HG02973 (cell line): Measurements from ENCODE around the gene PARVB.

Experiments used
- ATAC-seq: cut with Tn5 transposase; IDR thresholded peaks from one replicate; pipeline ENCODE4 v1.9.1; 2021; ENCODE audit warnings: moderate library complexity; ENCODE audit not compliant: unreplicated experiment

Gene PARVB

GRCh38 chr22:44155115-44155514, 131.0 kb downstream of the PARVB start:
- no peak for ATAC-seq

DNA sequence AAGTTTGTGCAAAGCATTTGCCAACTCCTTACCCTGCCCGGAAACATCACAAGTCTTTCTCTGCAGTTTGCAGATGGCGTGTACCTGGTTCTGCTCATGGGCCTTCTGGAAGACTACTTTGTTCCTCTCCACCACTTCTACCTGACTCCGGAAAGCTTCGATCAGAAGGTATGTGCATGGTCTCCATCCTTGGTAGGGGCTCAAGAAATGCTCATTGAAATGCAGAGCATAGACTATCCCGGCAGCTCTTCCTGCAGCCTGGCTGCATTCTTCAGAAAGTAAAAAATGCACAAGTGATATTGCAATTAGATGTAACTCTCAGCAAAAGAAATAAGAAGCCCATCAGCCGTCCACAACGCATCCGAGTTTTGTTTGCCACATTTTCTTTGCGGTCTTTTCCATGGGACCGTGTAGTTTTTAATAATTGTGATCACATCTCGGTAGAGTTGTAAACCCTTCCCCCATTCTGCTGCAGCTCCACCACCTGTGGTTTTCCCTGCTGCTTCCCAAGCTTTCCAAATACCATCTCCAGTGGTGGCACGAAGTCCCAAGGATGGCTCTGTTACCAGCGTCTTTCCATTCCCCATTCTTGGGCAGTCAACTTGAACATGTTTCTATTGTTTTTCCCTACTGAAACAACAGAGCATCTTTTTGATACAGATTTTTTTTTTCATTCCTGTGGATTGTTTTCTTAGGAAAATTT, 134.0 kb downstream of the PARVB start:
- no peak for ATAC-seq

DNA sequence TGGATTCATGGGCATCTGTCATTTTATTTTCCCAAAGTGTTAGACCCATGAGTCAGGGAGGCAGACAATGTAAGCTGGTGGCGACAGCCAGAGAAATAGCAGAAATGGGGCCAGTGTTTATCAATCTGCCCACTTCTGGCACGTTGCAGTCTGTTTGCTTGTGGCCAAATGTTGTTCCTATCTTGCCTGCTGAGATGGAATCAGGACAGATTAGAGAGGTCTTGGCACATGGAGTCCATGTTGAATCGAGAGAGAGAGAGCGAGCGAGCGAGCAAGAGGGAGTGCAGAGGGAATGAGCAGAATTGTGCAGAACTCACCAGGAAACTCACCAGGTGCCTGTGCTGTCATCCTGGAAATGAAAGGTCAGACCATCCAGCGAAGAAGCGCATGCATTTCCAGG, 134.7 kb downstream of the PARVB start:
- no peak for ATAC-seq

- ATAC-seq: no peak
These were observed 135.1 kb downstream of the PARVB start for GRCh38 chr22:44159221-44159620.

GRCh38 chr22:44159811-44160210, 135.7 kb downstream of the PARVB start:
- ATAC-seq: no peak

- no peak for ATAC-seq
These were observed 136.3 kb downstream of the PARVB start for GRCh38 chr22:44160421-44160820.

DNA sequence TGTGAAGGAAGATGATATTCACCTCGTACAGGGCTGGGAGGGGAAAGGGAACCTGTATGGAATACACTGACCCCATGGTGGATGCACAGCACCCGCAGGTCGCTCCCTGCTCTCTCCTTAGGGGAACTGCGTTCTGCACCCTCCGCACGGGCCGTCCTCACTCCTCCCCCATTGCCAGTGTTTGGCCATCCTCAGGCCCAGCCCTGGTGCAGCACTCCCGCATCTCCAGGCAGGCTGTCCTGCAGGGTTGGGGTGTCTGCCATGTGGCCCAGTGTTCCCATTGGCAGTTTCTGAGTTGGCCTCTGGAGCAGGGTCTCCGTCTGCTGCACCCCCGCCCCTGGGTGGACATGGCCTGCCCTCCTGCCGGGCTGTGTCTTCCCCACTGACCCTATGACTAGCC, 137.6 kb downstream of the PARVB start:
- no peak for ATAC-seq

- no peak for ATAC-seq
These were observed 138.9 kb downstream of the PARVB start for GRCh38 chr22:44162960-44163359.

GRCh38 chr22:44163536-44163935, 139.4 kb downstream of the PARVB start:
- ATAC-seq: no peak

DNA sequence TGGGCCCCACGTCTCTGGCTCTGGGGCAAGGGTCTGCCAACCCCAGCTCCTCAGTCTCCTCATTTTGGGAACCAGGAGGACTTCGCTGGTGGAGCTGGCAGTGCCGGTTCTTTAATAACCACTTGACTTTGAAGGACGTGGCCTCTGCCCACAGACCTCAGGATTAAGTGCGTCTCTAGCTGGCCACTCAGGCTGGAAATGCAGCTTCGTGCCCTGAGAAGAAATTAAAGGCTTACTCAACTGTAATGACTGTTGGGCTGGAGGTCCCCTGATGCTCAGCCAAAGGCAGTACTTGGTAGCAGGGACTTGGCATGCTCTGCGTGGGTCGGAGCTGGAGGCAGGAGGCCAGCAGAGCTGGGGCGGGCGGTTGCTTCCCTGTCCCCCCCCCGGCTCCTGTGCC, 139.9 kb downstream of the PARVB start:
- no peak for ATAC-seq

DNA sequence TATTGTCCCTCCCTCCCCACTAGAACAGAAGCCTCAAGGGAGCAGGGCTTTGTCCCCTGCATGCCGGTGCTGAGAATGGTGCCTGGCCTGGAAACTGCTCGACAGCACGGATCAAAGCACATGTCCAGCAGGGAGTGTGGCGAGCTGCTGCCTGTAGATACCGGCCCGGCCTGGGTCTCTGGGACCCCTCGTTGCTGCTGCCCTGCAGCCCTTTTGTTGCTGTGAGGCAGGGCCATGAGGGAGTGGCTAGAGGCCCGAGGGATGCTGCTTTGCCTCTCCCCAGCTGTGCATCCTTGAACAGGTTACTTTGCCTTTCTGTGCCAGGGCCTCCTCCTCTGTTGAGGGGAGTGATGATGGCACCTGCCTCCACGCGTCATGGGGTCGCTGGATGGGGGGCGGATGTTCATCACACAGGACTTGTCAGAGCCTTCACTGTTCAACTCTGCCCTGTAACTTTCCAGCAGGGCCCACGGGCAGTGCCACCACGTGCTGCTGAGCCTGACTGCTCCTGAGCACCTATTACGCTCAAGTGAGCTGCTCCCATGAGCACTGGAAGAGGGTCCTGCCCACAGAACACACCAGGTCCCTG, 141.3 kb downstream of the PARVB start:
- no peak for ATAC-seq

GRCh38 chr22:44166498-44167276, 142.6 kb downstream of the PARVB start:
- no peak for ATAC-seq

DNA sequence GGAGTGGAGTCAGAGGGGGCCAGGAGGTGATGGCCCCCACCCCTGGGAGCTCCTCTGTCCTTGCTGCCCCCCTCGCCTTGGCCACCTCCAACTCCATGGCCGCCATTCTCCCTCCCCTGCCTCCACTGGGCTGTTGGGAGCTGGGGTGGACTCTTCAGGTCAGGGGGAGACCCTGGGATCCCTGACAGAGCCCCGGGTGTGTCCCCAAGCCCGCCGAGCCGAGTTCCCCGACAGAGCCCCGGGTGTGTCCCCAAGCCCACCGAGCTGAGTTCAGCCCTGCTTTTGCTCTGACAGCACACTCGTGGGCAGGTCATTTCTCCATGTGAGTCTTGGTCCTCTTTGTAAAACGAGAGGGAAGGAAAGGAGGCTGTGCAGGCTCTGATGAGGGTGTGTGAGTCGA, 143.4 kb downstream of the PARVB start:
- no peak for ATAC-seq

DNA sequence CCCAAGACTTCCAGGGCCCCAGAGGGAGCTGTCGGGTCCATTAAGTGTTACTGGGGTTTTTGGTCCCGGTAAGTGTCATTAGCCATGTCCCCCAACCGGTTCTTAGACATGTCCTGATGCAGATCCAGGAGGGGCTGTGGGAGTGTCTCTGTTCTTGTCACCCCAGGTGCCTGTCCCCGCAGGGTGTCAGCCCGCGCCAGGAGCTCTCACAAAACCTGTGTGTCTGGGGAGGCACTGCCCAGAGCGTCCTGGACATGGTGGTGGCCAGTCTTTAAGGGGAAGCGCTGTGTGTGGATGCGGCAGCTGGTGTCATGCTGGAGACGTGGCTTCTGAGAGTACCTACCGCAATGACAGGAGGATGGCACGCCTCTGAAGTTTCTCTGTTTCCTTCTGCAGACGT, 144.1 kb downstream of the PARVB start:
- ATAC-seq: no peak

GRCh38 chr22:44170470-44170869, 146.4 kb downstream of the PARVB start:
- no peak for ATAC-seq

- no peak for ATAC-seq
These were observed 147.5 kb downstream of the PARVB start for GRCh38 chr22:44171561-44171960.

DNA sequence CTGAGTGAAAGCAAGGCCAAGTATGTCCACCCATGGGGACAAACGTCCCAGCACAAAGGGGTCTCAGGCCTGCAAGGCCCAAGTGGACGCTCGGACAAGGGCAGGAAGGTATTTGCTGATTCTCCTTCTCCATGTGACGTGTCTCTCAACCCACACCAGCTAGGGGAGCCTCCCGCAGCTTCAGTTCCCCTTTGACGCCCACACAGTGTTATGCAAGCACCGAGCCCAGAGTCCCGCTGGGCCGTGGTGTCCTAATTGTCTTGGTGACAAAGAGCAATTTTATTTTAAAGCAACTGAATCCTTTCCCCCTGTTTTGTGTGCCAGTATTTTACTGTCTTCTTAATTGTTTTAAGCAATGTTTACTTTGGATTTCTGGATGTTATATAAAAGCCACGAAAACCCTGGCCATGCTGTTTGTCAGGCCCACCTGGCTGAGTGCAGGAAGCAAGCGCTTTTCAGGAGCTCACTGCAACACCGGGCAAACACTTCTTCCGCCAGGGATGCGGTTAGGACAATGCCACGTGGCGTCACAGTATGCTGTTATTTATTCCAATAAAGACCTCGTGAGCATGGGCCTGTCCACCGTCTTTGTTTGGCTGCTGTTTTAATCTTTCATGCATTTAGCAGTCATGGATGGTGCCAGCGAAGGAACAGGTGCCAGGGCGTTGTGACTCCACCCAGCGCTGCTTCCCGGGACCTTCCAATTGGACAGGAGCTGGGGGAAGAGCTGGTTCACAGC, 148.4 kb downstream of the PARVB start:
- peak; percentile 85 for ATAC-seq

GRCh38 chr22:44173154-44173553, 149.1 kb downstream of the PARVB start:
- no peak for ATAC-seq

DNA sequence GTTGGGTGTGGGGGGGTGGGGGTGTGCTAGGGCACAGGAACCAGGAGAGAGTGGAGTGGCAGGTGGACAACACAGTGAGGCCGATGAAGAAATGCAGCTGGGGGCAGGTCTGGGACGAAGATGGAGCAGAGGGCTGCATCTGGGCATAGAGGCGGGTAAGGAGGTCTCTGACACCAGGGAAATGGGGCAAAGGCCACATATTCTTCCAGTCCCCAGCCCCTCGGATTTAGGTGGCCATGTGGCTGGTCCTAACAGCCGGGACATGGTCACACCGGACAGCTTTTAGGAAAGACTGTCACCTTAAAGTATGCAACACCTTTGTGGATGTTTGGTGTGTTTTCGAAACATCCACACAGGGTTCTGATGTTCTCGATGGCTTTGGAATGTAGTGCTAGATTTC, 151.6 kb downstream of the PARVB start:
- ATAC-seq: no peak

DNA sequence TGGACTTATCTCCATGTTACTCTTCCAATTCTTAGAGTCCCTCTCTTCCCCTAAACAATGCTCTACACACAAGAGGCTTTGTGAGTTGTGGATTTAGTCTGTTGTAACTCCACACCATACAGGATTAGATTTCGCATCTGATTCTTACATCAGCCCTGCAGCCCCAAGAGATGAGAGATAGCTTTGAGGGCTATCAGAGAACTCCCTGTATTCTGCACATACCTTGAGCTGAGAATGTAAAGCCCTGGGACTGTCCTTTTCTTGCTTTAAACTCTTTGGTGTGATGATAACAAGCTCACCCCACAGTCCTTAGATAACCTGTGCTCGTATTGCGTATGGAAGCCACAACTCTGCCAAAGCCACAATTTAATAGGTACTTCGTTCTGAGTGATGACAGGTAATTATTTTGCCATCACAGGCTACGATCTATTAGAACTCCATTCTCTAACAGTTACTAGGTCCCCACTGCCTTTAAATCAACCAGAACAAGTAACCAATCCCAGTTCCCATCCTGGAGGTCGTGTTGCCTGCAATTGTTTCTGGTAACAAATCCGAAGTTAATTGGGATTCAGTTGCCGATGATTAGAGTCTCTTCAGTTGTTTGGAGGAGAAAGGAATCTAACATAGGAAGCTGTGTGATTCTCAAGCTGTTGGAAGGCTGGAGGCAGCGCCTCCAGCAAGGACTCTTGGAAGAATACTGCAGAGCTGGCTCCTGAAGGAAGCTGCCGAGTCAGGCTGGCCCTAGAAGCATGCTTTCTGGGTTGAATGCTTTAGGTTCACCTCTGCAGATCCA, 155.3 kb downstream of the PARVB start:
- no peak for ATAC-seq
